Mucosa of stomach (tissue), 1 donor: ENCODE data around the gene MPPED2.
"Not testable (repeated sequence)": the region's sequence is repeated elsewhere in the genome, so short reads cannot be mapped to it uniquely, and the experiment has no call there.

Experiments used
- H3K27me3 ChIP-seq: one replicate; pipeline ENCODE4 v1.7.0; 2013; ENCODE audit warnings: mild to moderate bottlenecking, low read length; ENCODE audit not compliant: control insufficient read depth, insufficient read depth
- H3K36me3 ChIP-seq: one replicate; pipeline ENCODE4 v1.7.0; 2013; ENCODE audit warnings: low read length; ENCODE audit not compliant: control insufficient read depth, insufficient read depth
- H3K4me1 ChIP-seq: one replicate; pipeline ENCODE4 v1.7.0; 2013; ENCODE audit warnings: mild to moderate bottlenecking, low read length; ENCODE audit not compliant: control insufficient read depth, insufficient read depth
- H3K4me3 ChIP-seq: one replicate; pipeline ENCODE4 v1.7.0; 2013; ENCODE audit warnings: low read length
- H3K9ac ChIP-seq: one replicate; pipeline ENCODE4 v1.7.0; 2013; ENCODE audit warnings: mild to moderate bottlenecking, low read length, moderate library complexity
- H3K9me3 ChIP-seq: one replicate; pipeline ENCODE4 v1.7.0; 2013; ENCODE audit warnings: mild to moderate bottlenecking, low read length, moderate library complexity; ENCODE audit not compliant: control insufficient read depth
- donor health status: Pancreatic carcinoma.

The MPPED2 gene

DNA sequence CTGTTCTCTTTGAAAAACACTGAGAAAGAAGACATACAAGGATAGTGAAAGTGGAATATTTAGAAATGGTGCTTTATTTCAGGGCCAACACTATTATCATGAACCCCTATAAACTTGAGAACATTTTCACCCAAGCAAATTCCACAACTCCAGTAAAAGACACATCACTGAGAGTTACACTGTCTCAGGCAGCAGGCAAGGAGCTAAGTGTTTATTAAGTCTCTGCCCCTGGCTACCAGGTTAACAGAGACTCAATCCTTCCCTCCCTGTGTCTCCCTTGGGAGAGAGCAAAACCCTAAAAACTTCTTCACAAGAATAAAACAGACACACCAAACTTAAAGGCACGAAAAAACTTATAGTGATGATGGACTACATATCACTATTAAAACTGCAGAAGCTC, 18.5 kb downstream of the MPPED2 start:
- Histone ChIP-seq H3K36me3 (no peaks in the 10 kb centered on the region), H3K9me3 (no peaks in the 10 kb centered on the region), H3K4me3 (no peak overlapping the region), H3K9ac (no peak overlapping the region), H3K4me1 (no peaks in the 10 kb centered on the region), H3K27me3 (no peaks in the 10 kb centered on the region)

DNA sequence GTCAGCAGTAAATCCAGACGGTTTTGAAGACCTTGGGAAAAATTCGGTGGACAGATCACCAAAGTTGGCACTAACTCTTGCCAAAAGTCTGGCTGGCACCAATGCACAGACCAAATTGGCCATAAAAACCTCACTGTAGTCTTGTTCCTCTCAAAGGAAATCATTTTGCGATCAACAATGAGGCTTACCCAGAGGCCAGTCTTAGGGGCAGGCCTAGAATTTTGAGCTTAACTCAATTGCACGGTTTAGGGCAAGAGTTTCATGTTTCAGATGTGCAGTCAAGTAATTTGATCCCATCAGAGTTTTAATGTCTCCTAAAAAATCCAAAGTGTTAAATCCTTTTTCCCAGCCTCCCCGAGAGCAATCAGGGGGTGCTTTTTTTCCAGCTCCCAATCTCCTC, 19.0 kb downstream of the MPPED2 start:
- Histone ChIP-seq H3K27me3 (no peaks in the 10 kb centered on the region), H3K9me3 (no peaks in the 10 kb centered on the region), H3K4me1 (no peaks in the 10 kb centered on the region), H3K9ac (no peak overlapping the region), H3K36me3 (no peaks in the 10 kb centered on the region), H3K4me3 (no peak overlapping the region)

DNA sequence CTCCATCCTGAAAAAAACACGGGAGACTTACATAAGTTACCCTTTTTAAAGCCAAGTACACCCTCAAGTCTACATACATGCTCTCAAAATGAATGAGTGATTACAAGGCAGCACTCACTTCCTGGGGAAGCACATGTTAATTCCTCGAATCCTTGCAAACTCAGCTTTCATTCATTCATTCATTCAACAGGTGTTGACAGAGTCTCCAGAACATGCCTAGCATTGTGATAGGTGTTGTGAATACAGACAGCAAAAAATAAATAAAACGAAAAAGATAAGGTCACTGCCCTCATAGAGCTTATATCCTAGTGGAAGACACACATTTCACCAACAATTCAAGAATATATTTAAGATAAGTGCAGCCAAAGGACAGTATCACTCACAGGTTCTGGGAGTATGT, 19.7 kb downstream of the MPPED2 start:
- no peaks in the 10 kb centered on the region for H3K9me3 ChIP-seq
- no peaks in the 10 kb centered on the region for H3K4me1 ChIP-seq
- no peaks in the 10 kb centered on the region for H3K27me3 ChIP-seq
- H3K4me3 ChIP-seq = no peak overlapping the region
- H3K36me3 ChIP-seq = no peaks in the 10 kb centered on the region
- no peak overlapping the region for H3K9ac ChIP-seq

DNA sequence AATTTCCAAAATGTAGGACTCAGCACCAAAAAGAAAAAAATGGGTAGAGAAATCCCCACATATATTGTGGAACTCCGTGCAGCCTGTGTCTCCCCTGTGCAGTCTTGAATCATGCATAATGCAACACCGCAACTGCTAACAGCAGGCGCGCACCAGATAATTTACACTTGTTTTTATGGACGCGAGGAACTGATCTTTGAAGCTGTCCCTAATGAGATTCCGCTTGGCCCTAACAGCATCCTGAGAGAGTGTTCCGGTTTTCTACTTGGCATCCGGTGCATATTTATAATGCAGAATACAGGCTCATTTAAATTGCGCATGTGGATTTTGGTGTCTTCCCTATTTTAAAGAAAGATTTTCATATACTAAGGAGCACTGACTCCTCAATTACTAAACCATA, 21.1 kb downstream of the MPPED2 start:
- Histone ChIP-seq H3K36me3 (no peaks in the 10 kb centered on the region), H3K4me3 (no peak overlapping the region), H3K9ac (no peak overlapping the region), H3K4me1 (no peaks in the 10 kb centered on the region), H3K27me3 (no peaks in the 10 kb centered on the region), H3K9me3 (no peaks in the 10 kb centered on the region)

DNA sequence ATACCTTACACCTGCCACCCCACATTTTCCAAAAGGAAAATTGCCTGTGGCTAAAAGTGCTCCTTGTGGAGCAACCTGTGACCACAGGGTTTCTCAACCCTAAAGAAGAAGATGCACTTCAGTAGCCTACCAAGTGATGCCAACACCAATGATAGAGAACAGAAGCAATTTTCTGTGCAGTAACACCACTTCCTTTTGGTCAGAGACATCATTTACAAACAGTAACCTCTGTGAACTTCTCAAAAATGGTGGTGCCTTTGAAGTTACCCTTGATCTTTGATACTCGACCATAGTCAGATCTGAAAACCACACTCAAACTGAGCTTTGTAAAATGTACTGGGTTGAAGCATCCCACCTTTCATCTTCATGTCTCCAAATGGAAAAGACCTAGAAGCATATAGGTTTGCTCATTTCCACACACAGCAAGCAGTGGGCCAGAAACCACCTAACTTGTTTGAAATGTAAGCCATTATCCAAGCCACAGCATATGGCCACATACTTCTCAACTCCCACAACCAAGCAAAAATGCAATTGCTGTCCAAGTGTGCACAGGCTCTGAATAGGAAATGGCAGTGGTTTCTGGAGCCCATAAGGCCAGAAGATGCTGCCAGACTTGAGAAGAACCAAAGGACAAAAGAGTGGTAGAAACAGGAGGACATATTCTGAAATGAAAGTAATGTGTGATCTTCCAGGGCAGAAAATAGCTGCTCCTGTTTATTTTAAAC, 24.3 kb downstream of the MPPED2 start:
- Histone ChIP-seq H3K4me1 (no peaks in the 10 kb centered on the region), H3K27me3 (no peaks in the 10 kb centered on the region), H3K4me3 (no peak overlapping the region)

DNA sequence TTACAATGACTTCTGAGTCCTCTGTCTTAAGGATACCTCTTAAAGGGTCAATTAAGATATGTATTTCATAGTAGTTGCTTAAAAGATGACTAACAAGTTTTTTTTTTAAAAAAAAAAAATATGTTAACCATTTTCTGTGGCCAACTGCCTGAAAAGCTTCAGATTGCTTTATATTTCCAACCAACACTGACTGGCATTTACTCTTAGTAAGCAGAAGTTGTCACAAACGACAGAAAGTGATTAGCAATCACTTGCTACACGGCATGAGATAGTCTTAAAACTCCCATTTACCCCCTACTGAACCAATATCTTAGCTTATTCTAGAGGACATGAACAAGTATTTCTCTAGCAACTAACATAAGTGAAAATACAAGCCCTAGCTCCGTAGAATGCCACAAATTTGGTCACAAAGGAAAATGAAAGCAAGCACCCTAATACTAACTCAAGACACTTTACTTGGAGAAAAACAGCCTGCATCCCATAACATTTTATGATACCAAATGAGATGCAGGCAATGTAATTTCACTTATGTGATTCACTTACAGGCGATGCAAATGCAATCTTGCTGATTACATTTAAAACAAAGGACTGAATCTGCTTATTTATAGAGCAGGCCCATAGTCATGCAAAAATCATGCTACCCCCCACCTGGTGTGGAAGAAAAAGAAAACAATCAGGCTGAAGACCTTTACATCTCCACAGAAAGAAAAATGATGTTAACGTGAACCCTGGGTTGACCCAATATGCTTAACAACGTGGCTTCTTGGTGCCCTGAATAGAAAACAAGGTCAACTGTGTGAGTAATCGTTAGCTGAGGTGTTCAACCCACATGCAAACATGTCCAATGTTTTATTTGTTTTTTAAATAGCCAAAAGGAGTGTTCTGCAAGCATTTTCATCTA, 25.7 kb downstream of the MPPED2 start:
- Histone ChIP-seq H3K27me3 (no peaks in the 10 kb centered on the region), H3K36me3 (no peaks in the 10 kb centered on the region), H3K9me3 (no peaks in the 10 kb centered on the region), H3K4me3 (no peak overlapping the region), H3K4me1 (no peaks in the 10 kb centered on the region), H3K9ac (no peak overlapping the region)

More for the DNA sequence above, 24.3 kb downstream of the MPPED2 start:
- H3K36me3 ChIP-seq = no peaks in the 10 kb centered on the region
- H3K9ac ChIP-seq = no peak overlapping the region
- no peaks in the 10 kb centered on the region for H3K9me3 ChIP-seq

DNA sequence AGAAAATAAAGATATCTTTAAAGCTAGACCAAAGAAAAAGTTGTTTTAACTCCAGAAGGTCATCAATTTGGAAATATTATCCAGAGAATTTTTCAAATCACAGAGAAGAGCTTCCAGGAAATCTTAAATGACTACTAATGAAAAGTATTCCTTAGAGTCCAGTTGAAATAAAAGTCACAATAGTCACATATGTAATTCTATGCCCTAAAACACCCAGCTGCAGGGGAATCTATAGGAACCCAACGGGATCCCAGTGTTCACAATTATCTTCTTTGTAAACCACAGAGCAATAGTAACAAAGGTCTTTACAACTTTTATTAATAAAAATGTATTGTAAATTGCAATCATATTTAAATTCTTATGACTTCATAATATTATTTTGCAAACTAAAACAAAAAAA, 27.1 kb downstream of the MPPED2 start:
- Histone ChIP-seq H3K9me3 (no peaks in the 10 kb centered on the region), H3K27me3 (no peaks in the 10 kb centered on the region), H3K36me3 (no peaks in the 10 kb centered on the region), H3K4me3 (no peak overlapping the region), H3K4me1 (no peaks in the 10 kb centered on the region), H3K9ac (no peak overlapping the region)

DNA sequence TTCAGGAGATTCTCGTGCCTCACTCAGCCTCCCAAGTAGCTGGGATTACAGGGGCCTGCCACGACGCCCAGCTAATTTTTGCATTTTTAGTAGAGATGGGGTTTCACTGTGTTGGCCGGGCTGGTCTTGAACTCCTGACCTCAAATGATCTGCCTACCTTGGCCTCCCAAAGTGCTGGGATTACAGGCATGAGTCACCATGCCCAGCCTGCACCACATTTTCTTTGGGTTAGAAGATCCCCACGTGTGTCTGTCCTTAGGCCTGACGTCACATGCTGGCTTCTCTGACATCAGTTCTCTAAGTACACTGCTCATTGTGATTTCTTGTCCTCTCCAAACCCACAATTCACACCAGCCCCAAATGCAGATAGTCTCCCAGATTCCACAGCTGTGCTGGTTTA, 31.6 kb downstream of the MPPED2 start:
- not testable (repeated sequence) for H3K9me3 ChIP-seq, H3K9ac ChIP-seq, H3K4me3 ChIP-seq, H3K4me1 ChIP-seq, H3K27me3 ChIP-seq, H3K36me3 ChIP-seq

DNA sequence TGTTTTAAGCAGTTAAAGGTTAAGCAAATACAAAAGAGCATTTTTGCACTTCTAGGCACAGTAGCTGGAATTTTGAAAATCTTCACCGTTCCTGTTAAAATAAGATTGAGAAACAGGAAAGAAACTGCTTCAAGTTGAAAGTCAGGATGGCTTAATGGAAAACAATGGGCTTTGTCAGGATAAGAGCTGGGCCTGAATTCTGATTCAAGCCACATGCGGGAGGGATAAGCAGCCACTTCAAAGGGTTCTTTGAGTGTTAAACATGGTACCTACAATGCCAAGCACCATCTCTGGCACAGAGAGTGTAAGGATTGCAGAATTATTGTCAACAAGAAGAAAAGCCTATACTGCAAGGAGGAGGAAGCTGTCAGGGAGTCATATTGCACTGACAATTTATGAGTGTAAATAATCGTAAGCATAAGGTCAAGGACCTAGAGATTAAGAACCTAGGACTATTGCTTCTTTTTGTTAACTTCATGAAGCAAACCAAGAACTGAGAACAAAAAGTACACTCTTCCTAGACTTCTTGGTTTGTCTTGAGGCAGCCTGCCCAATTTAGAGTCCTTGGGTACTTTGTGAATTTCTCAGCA, 32.5 kb downstream of the MPPED2 start:
- Histone ChIP-seq H3K4me1 (no peaks in the 10 kb centered on the region), H3K4me3 (no peak overlapping the region), H3K9ac (no peak overlapping the region), H3K36me3 (no peaks in the 10 kb centered on the region), H3K9me3 (no peaks in the 10 kb centered on the region), H3K27me3 (peaks cover 4% of the 10 kb centered on the region)

DNA sequence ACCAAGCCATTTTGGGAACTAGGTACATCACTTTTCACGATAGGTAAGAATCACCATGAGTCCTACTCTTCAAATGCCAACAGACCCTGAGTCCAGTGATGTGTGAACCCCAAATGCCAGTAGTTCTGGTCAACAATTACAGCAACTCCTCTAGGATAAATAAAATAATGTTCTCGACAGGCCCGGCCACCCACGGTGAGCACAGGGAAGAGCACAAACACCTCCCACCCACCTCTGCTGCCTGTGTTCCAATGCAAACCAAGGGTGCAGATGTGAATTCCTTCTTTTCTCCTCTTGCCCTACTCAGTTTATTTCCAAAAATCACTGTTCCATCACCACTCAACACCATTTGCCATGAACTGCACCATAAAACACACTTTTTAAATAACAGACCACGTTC, 33.3 kb downstream of the MPPED2 start:
- Histone ChIP-seq H3K27me3 (peaks cover 4% of the 10 kb centered on the region), H3K36me3 (no peaks in the 10 kb centered on the region), H3K9ac (no peak overlapping the region), H3K4me3 (no peak overlapping the region), H3K9me3 (no peaks in the 10 kb centered on the region), H3K4me1 (no peaks in the 10 kb centered on the region)

DNA sequence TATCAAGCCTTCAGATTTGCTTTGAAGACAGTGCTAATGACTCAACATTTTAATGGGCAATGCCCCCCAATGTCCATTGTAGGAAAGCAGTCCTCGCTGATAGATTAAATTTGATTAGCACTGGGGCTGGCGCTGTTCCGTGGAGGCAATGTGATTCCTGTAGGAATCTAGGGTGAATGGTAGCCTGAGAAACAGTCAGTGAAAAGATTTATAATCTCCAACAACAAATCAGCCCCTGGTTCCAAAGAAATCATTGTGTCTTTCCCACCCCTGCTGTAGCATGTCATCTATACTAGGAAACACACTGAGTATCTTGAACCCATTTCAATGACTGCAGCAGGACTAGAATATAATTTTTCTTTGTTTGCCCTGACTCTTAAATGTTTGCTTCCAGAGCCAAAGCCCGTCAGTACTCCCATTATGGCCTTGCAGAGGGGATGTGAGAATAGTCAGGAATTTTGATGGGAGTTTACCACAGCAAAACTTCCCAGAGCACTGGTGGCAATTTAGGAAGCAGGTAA, 36.1 kb downstream of the MPPED2 start:
- Histone ChIP-seq H3K9ac (no peak overlapping the region), H3K4me3 (no peak overlapping the region), H3K9me3 (no peaks in the 10 kb centered on the region), H3K36me3 (no peaks in the 10 kb centered on the region), H3K27me3 (peaks cover 4% of the 10 kb centered on the region), H3K4me1 (no peaks in the 10 kb centered on the region)

DNA sequence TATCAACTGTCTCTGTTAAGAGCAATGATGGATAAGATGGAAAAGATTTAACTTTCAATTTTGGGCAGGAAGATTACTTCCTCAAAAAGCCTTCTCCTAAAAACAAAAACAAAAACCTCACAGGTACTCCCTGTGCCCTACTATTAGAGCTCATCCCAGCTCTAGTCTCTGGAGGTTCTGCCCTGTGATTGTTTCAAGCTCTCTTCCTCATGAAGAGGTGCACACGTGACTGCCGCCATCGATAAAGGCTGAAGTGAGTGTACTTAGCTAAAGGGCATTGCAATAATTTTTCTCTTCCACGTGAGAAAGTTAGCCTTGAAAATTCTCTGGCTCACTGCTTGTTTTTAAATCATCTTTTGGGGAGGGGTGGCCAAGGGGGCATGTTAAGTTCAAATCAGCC, 36.6 kb downstream of the MPPED2 start:
- Histone ChIP-seq H3K9me3 (no peaks in the 10 kb centered on the region), H3K4me1 (no peaks in the 10 kb centered on the region), H3K9ac (no peak overlapping the region), H3K36me3 (no peaks in the 10 kb centered on the region), H3K27me3 (peaks cover 4% of the 10 kb centered on the region), H3K4me3 (no peak overlapping the region)
